ENCODE measurements around the gene COA7. TPM values are rescaled to one million over a fixed set of nuclear protein-coding genes. Genes with fewer than 3 reads are reported as not detected.
A peak's percentile ranks its signal among the peaks of the same experiment; 100 is the strongest.

Gene COA7
- total RNA-seq (10 to 100 TPM in 1 of 5 donors, 1 to 10 TPM in 3, not detected in 1; 6.7 to 12.2 (median 8.9) TPM), polyA plus RNA-seq (1 to 10 TPM; 5.4 to 7.3 (median 6.0) TPM)
- long read RNA-seq, donor 1, full-length matches to known transcripts = 4 of 4 reads
- long read RNA-seq, donor 1, partial matches to known transcripts = 0 of 4 reads
- long read RNA-seq, donor 1, other reads (novel, unspliced or antisense) = 0 of 4 reads
- long read RNA-seq, donor 2, full-length matches to known transcripts = 8 of 8 reads
- long read RNA-seq, donor 2, partial matches to known transcripts = 0 of 8 reads
- long read RNA-seq, donor 2, other reads (novel, unspliced or antisense) = 0 of 8 reads
- long read RNA-seq, donor 3, full-length matches to known transcripts = 4 of 4 reads
- long read RNA-seq, donor 3, partial matches to known transcripts = 0 of 4 reads
- long read RNA-seq, donor 3, other reads (novel, unspliced or antisense) = 0 of 4 reads
- long read RNA-seq, donor 4 = 0 reads
- long read RNA-seq, donor 5, full-length matches to known transcripts = 10 of 10 reads
- long read RNA-seq, donor 5, partial matches to known transcripts = 0 of 10 reads
- long read RNA-seq, donor 5, other reads (novel, unspliced or antisense) = 0 of 10 reads
- long read RNA-seq, donor 6 = 0 reads
- long read RNA-seq, donor 7, full-length matches to known transcripts = 7 of 7 reads
- long read RNA-seq, donor 7, partial matches to known transcripts = 0 of 7 reads
- long read RNA-seq, donor 7, other reads (novel, unspliced or antisense) = 0 of 7 reads
- long read RNA-seq, donor 8, full-length matches to known transcripts = 1 of 1 reads
- long read RNA-seq, donor 8, partial matches to known transcripts = 0 of 1 reads
- long read RNA-seq, donor 8, other reads (novel, unspliced or antisense) = 0 of 1 reads
- long read RNA-seq, donor 9, full-length matches to known transcripts = 4 of 4 reads
- long read RNA-seq, donor 9, partial matches to known transcripts = 0 of 4 reads
- long read RNA-seq, donor 9, other reads (novel, unspliced or antisense) = 0 of 4 reads
- long read RNA-seq, donor 10 = 0 reads

GRCh38 chr1:52697795-52698674 lies at the start of gene COA7:
TSS of gene COA7 (minus strand) at chr1:52698347. CDS start at chr1:52698326, 21 bp downstream.
- H3K27ac ChIP-seq = peak within 1 kb of the TSS; percentile 84 to 89 (median 86)
- H3K36me3 ChIP-seq = peaks cover 0 to 2% (median under 1%) of the 10 kb centered on the region in 4 donors
- H3K4me3 ChIP-seq = peak within 1 kb of the TSS; percentile 65 to 88 (median 79)
- H3K9me3 ChIP-seq = no peaks in the 10 kb centered on the region
- DNase-seq = peak; percentile 89 to 97
- no peaks in the 10 kb centered on the region for H3K27me3 ChIP-seq
- intact Hi-C loops (cut with DNase I; ENCODE audit: low total_unique reads) = no loop called here
- 1 to 7% (median 3%) methylated on average over 27 to 68 of the region's 68 CpGs for WGBS, 5 donors
- TF ChIP-seq POLR2AphosphoS5 (IDR thresholded peaks at IDR 0.05) (peak; percentile 70 to 85 (median 79)), POLR2A (IDR thresholded peaks at IDR 0.05) (no peak)
- peaks cover 4 to 39% (median 25%) of the 10 kb centered on the region in 4 donors for H3K4me1 ChIP-seq

- Histone ChIP-seq H3K9me3 (no peaks in the 10 kb centered on the region), H3K4me1 (peaks cover 13 to 73% (median 41%) of the 10 kb centered on the region in 4 donors), H3K4me3 (no peak overlapping the region), H3K27ac (no peak overlapping the region), H3K27me3 (no peaks in the 10 kb centered on the region), H3K36me3 (no peaks in the 10 kb centered on the region)
- intact Hi-C loops (cut with DNase I; ENCODE audit: low total_unique reads) = no loop called here
- TF ChIP-seq POLR2AphosphoS5 (IDR thresholded peaks at IDR 0.05) = no peak
- TF ChIP-seq CTCF (IDR thresholded peaks at IDR 0.05) = no peak
- no peak for TF ChIP-seq EP300 (IDR thresholded peaks at IDR 0.05)
- no peak for TF ChIP-seq POLR2A (IDR thresholded peaks at IDR 0.05)
- DNase-seq = no peak
- 75 to 84% (median 80%) methylated on average over 1 of the region's 1 CpG for WGBS, 5 donors
Measured at GRCh38 chr1:52747450-52747849, 49.3 kb upstream of the COA7 start.

GRCh38 chr1:52746189-52746588 lies 48.0 kb upstream of the COA7 start:
- intact Hi-C loops (cut with DNase I; ENCODE audit: low total_unique reads) = no loop called here
- peaks cover 1 to 60% (median 31%) of the 10 kb centered on the region in 4 donors for H3K4me1 ChIP-seq
- H3K27me3 ChIP-seq = no peaks in the 10 kb centered on the region
- no peak overlapping the region for H3K4me3 ChIP-seq
- DNase-seq = no peak
- 43 to 88% (median 62%) methylated on average over 4 of the region's 4 CpGs for WGBS, 5 donors
- TF ChIP-seq POLR2AphosphoS5 (IDR thresholded peaks at IDR 0.05) (no peak), POLR2A (IDR thresholded peaks at IDR 0.05) (no peak), CTCF (IDR thresholded peaks at IDR 0.05) (no peak), EP300 (IDR thresholded peaks at IDR 0.05) (no peak)
- H3K36me3 ChIP-seq = no peaks in the 10 kb centered on the region
- no peak overlapping the region for H3K27ac ChIP-seq
- no peaks in the 10 kb centered on the region for H3K9me3 ChIP-seq

GRCh38 chr1:52741259-52741658 lies 43.1 kb upstream of the COA7 start:
- Histone ChIP-seq H3K9me3 (no peaks in the 10 kb centered on the region), H3K4me3 (no peak overlapping the region), H3K27me3 (no peaks in the 10 kb centered on the region), H3K4me1 (peaks cover 21 to 60% (median 38%) of the 10 kb centered on the region in 4 donors), H3K27ac (peak overlapping the region in 1 of 5 donors; percentile 29), H3K36me3 (no peaks in the 10 kb centered on the region)
- intact Hi-C loops (cut with DNase I; ENCODE audit: low total_unique reads) = no loop called here
- TF ChIP-seq EP300 (IDR thresholded peaks at IDR 0.05) (no peak), POLR2A (IDR thresholded peaks at IDR 0.05) (no peak), POLR2AphosphoS5 (IDR thresholded peaks at IDR 0.05) (no peak)
- no peak for DNase-seq
- 77 to 91% (median 85%) methylated on average over 2 to 3 of the region's 3 CpGs for WGBS, 5 donors

Measured in stomach (tissue), 19 donors.